BE2C (cell line): ENCODE results near the gene CTDP1.
"Not testable (repeated sequence)": the region's sequence is repeated elsewhere in the genome, so short reads cannot be mapped to it uniquely, and the experiment has no call there.

Source experiments
- DNase-seq: peaks from one replicate; pipeline ENCODE4 v3.0.0-alpha.2; 2020
- H3K27me3 ChIP-seq: fragments of 250-450 bp; sonication (Bioruptor Pico); 2 replicates; pipeline ENCODE4 v1.5.1; 2020; ENCODE audit warnings: mild to moderate bottlenecking
- H3K36me3 ChIP-seq: fragments of 250-450 bp; sonication (Bioruptor Pico); 2 replicates; pipeline ENCODE4 v1.5.1; 2020; ENCODE audit warnings: mild to moderate bottlenecking
- H3K4me1 ChIP-seq: fragments of 250-450 bp; sonication (Bioruptor Pico); 2 replicates; pipeline ENCODE4 v1.5.1; 2020
- H3K4me3 ChIP-seq: 2 replicates; pipeline ENCODE4 v1.5.1; 2011; ENCODE audit warnings: low read depth, low read length
- H3K9me3 ChIP-seq: fragments of 250-450 bp; sonication (Bioruptor Pico); 2 replicates; pipeline ENCODE4 v1.5.1; 2020
- TF ChIP-seq, protein P1 (sequence below): IDR thresholded peaks from 2 replicates; pipeline ENCODE4 v1.5.1; 2012; ENCODE audit warnings: mild to moderate bottlenecking, low read depth, low read length

Gene CTDP1

DNA sequence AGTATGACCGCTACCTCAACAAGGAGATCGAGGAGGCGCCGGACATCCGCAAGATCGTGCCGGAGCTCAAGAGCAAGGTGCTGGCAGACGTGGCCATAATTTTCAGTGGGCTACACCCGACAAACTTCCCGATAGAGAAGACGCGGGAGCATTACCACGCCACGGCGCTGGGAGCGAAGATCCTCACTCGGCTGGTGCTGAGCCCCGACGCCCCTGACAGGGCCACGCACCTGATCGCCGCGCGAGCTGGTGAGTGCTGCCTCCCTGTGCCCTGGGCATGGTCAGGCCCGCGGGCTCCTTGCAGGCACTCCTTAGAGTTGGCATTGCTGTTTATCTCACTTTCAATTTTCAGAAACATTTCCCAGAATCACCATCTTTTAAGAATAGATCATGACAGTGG lies 35.7 kb downstream of the CTDP1 start:
- H3K4me3 ChIP-seq: no peak overlapping the region
- H3K4me1 ChIP-seq: no peaks in the 10 kb centered on the region
- H3K9me3 ChIP-seq: no peaks in the 10 kb centered on the region
- no peaks in the 10 kb centered on the region for H3K27me3 ChIP-seq
- no peak for DNase-seq
- H3K36me3 ChIP-seq: no peaks in the 10 kb centered on the region
- TF ChIP-seq, protein P1, sequence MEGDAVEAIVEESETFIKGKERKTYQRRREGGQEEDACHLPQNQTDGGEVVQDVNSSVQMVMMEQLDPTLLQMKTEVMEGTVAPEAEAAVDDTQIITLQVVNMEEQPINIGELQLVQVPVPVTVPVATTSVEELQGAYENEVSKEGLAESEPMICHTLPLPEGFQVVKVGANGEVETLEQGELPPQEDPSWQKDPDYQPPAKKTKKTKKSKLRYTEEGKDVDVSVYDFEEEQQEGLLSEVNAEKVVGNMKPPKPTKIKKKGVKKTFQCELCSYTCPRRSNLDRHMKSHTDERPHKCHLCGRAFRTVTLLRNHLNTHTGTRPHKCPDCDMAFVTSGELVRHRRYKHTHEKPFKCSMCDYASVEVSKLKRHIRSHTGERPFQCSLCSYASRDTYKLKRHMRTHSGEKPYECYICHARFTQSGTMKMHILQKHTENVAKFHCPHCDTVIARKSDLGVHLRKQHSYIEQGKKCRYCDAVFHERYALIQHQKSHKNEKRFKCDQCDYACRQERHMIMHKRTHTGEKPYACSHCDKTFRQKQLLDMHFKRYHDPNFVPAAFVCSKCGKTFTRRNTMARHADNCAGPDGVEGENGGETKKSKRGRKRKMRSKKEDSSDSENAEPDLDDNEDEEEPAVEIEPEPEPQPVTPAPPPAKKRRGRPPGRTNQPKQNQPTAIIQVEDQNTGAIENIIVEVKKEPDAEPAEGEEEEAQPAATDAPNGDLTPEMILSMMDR: no peak

GRCh38 chr18:79717059-79717458 lies 37.5 kb downstream of the CTDP1 start:
- Histone ChIP-seq H3K4me3 (no peak overlapping the region), H3K36me3 (no peaks in the 10 kb centered on the region), H3K4me1 (no peaks in the 10 kb centered on the region), H3K27me3 (no peaks in the 10 kb centered on the region), H3K9me3 (no peaks in the 10 kb centered on the region)
- DNase-seq: no peak
- TF ChIP-seq, protein P1: no peak

- no peaks in the 10 kb centered on the region for H3K36me3 ChIP-seq
Measured at GRCh38 chr18:79717555-79718074, 38.0 kb downstream of the CTDP1 start.

DNA sequence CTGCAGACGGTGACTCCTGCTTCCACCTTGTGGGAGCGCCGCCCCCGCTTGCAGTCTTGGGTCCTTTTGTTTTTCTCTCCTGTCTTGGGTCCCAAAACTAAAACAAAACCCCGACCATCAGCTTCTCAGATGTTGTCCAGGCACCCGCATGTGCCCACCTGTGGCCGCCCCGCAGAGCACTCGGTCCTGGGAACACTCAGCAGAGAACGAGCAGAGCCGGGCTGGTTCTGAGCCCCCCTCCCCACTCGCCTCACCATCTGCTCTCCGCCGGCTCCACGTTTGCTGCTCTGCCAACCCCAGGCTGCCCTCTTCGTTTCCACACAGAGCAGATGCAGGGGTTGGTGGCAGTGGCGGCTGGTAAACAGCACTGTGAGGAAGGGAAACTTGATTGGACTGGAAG lies 38.5 kb downstream of the CTDP1 start:
- H3K4me1 ChIP-seq: no peaks in the 10 kb centered on the region
- H3K9me3 ChIP-seq: no peaks in the 10 kb centered on the region
- DNase-seq: no peak
- no peaks in the 10 kb centered on the region for H3K27me3 ChIP-seq
- TF ChIP-seq, protein P1: no peak
- no peaks in the 10 kb centered on the region for H3K36me3 ChIP-seq
- H3K4me3 ChIP-seq: no peak overlapping the region

More at GRCh38 chr18:79717555-79718074, 38.0 kb downstream of the CTDP1 start:
- no peak for DNase-seq
- Histone ChIP-seq H3K27me3 (no peaks in the 10 kb centered on the region), H3K4me3 (no peak overlapping the region), H3K9me3 (no peaks in the 10 kb centered on the region), H3K4me1 (no peaks in the 10 kb centered on the region)
- TF ChIP-seq, protein P1: no peak

DNA sequence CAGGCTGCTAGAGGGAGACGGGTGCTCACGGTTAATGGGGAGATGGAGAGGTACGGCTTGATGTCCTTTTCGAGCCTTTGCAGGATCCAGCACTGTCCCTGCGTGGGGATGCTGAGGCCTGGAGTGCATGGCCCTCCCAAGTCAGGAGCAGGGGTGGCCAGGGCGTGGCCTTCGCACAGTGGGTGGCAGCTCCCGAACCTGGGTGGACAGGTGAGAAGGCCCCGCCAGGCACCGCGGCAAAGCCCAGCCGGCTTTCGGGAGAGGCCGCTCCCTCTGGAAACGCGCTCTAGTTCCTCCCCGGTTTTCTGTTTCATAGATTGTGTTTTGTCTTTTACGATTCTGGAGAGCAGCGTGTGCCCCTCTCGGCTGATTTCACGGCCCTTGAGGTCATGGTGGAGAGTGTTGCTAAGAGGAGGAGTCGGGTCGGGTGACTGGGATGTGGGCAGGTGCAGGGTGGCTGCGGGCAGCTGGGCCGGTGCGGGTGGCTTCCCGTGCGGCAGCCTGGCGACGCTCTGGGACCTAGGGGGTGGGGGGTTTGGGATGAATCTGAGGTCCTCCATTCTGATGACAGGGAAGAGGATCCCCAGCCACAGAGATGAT lies 39.4 kb downstream of the CTDP1 start:
- no peak overlapping the region for H3K4me3 ChIP-seq
- no peaks in the 10 kb centered on the region for H3K9me3 ChIP-seq
- no peaks in the 10 kb centered on the region for H3K36me3 ChIP-seq
- no peak for DNase-seq
- H3K27me3 ChIP-seq: no peaks in the 10 kb centered on the region
- H3K4me1 ChIP-seq: no peaks in the 10 kb centered on the region
- TF ChIP-seq, protein P1: no peak

GRCh38 chr18:79719478-79720358 lies 40.1 kb downstream of the CTDP1 start:
- H3K4me1 ChIP-seq, H3K9me3 ChIP-seq, DNase-seq, H3K4me3 ChIP-seq, H3K36me3 ChIP-seq, H3K27me3 ChIP-seq: not testable (repeated sequence)
